Measurements from ENCODE around the gene HORMAD2.
"Not testable (repeated sequence)": the region's sequence is repeated elsewhere in the genome, so short reads cannot be mapped to it uniquely, and the experiment has no call there.

HORMAD2 gene

GRCh38 chr22:30057375-30057774 lies 22.9 kb upstream of the HORMAD2 start:
- no peak for DNase-seq

- not testable (repeated sequence) for DNase-seq
Observed at GRCh38 chr22:30059346-30060020, 20.8 kb upstream of the HORMAD2 start.

- DNase-seq = not testable (repeated sequence)
Observed at GRCh38 chr22:30061094-30061493, 19.2 kb upstream of the HORMAD2 start.

GRCh38 chr22:30062259-30062658 lies 18.0 kb upstream of the HORMAD2 start:
- DNase-seq = no peak

DNA sequence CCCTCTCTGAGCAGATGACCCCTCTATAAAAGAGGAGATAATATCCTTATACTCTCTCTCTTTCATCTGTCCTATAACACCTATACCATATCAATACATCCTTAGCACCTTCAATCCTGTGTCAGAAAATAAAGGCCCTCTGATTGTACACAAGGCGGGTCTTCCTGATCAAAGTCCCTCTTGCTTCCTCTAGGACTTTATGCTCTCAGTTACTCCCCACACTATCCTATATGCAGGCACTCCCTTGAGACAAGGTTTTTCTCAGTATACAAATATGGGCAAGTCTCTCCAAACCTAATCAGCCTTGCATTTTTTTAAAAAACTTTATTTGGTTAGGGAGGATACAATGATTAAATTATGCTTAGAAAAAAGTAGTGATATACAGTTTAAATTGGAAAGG lies 17.3 kb upstream of the HORMAD2 start:
- no peak for DNase-seq

GRCh38 chr22:30064172-30064571 lies 16.1 kb upstream of the HORMAD2 start:
- DNase-seq = no peak

DNA sequence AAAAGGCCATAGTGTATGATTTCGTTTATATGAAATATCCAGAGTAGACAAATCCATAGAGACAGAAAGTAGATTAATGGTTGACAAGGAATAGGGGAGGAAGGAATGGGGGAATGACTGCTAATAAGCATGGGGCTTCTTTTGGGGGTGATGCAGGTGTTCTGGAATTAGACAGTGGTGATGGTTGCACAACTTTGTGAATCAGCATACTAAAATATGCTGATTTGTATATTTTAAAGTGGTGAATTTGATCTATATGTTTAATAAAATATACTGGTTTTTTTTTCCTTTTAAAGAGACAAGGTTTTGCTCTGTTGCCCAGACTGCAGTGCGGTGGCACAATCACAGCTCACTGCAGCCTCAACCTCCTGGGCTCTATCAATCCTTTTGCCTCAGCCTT lies 6.5 kb upstream of the HORMAD2 start:
- no peak for DNase-seq

DNA sequence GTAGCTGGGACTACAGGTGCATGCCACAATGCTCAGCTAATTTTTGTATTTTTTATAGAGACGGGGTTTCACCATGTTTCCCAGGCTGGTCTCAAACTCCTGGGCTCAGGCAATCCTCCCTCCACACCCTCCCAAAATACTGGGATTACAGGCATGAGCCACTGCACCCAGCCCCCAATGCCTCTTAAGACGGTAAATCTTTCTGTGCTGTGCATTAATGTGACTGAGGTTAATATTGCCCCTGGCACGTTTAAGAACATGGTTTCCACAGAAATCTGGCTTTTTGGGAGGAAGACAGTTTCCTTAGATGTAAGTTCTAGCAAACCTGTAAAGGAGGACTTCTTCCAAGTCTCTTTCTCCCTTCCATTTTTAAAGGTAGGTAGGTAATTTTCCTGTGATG lies 6.1 kb upstream of the HORMAD2 start:
- DNase-seq = no peak

- DNase-seq = no peak
Observed at GRCh38 chr22:30074994-30075393, 5.3 kb upstream of the HORMAD2 start.

GRCh38 chr22:30077279-30077880 lies 2.9 kb upstream of the HORMAD2 start:
- no peak for DNase-seq

DNA sequence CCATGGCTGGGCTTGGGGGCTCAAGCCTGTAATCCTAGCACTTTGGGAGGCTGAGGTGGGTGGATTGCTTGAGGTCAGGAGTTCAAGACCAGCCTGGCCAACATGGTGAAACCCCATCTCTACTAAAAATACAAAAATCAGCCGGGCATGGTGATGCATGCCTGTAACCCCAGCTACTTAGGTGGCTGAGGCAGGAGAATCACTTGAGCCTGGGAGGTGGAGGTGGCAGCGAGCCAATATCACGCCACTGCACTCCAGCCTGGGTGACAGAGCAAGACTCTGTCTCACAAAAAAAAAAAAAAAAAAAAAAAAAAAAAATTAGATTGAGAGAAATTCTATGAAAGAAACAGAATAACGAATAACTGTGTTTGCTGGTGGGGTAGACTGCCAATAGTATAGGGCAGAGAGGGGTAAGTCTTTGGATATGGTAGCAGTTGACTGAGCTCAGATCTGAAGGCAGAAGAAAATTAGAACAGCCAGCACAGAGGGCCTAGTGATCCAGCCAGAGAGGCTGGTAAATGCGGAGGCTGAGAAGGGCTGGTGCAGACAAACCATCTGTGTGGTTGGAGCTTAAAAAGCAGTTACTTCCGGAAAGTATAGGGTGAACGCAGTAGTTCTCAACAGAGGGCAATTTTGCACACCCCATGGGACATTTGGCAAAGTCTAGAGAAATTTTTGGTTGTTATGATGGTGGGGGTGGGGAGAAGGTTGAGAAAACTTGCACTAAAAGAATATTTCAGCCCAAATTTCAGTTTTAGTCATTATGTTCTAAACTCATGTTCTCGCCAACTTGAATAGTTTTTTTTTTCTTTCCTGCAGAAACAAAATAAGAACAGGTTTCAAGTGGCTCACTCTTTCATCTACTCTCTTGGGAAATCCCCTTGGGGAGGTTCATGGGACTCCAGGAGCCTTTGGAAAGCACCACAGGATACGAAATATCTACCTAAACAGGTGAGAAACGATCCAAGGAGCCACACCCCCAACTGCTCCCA lies 1.6 kb upstream of the HORMAD2 start:
- no peak for DNase-seq

GRCh38 chr22:30080805-30081204 lies 541 bp downstream of the HORMAD2 start:
- DNase-seq = no peak

DNA sequence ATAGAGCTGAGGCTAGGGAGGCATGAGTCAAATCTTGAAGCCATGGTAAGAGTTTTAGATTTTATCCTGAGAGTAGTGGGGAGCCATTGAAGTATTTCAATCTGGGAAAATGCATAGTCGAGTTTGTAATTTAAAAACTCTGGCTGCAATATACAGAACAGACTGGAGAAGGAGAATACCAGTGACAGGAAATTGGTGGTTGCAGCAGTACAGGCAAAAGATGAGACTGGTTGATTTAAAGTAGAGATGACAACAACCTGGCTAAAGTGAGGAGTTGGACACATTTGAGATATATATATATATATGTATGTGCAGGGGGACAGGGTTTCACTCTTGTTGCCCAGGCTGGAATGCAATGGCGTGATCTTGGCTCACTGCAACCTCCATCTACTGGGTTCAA lies 6.2 kb downstream of the HORMAD2 start:
- DNase-seq = no peak

GRCh38 chr22:30087037-30087436 lies 6.8 kb downstream of the HORMAD2 start:
- not testable (repeated sequence) for DNase-seq

DNA sequence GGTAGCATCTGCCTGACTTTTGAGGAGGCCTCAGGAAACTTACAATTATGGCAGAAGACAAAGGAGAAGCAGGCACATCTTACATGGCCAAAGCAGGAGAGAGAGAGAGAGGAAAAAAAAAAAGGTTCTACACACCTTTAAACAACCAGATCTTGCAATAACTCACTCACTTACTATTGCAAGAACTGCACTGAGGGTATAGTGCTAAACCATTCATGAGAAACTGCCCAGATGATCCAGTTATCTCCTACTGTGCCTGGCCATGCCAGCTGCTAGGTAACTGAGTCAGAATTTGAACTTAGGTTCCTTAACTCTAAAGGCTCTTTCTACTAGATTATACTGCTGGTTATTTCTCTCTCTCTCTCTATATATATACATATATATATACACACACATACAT lies 7.3 kb downstream of the HORMAD2 start:
- no peak for DNase-seq

DNA sequence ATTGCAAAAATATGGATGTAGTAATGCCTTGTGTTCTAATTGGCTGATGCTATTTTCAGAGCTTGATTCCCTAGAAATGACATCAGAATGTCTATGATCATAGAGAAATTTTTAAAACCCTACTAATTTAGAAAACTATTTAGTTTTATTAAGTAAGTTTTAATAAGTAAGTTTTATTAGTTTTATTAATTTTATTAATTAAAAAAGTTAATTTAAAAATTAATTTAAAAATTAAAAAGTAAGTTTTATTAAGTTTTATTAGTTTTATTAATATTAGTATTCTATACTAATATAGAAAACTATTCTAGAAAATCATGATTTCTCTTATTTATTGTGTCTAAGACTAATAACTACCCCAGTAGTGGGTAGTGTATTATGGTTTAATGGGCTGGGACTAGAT lies 8.2 kb downstream of the HORMAD2 start:
- no peak for DNase-seq

DNA sequence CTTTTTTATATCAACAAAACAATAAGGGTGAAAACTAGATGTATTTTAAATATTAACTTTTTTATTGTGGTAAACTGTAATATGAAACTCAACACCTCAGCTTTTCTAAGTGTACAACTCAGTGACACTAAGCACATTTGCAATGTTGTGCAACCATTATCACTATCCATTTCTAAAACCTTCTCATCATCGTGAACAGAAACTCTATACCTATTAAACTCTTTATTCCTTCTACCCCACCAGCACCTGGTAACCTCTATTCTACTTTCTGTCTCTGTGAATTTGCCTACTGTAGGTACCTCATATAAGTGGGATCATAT lies 9.4 kb downstream of the HORMAD2 start:
- DNase-seq = no peak

DNA sequence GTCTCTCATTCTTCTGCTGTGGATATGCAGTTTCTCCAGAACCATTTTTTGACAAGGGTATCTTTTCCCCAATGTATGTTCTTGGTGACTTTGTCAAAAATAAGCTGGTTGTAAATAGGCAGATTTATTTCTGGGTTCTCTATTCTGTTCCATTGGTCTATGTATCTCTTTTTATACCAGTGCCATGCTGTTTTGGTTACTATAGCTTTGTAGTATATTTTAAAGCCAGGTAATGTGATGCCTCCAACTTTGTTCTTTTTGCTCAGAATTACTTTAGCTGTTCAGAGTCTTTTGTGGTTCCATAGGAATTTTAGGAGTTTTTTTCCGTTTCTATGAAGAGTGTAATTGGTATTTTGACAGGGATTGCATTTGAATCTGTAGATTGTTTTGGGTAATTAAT lies 12.4 kb downstream of the HORMAD2 start:
- no peak for DNase-seq

GRCh38 chr22:30094804-30095203 lies 14.5 kb downstream of the HORMAD2 start:
- DNase-seq = no peak

DNA sequence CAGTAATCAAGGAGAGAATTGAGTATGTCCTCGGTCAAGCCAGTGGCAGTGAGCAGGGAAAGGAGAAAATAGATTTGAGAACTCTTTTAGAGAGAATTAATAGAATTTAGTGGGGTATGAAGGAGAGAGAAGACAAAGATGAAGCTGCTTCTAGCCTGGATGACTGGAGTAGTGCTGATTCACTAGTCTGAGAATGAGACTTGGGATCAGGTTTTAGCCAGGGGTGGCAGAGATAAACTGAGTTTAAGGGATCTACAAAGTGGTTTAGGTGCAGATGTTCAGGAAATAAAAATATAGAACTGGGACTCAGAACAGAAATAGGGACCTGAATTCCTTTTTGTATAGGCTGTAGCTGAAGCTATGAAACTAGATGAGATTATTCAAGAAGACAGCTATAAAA lies 17.6 kb downstream of the HORMAD2 start:
- no peak for DNase-seq

GRCh38 chr22:30100770-30101169 lies 20.5 kb downstream of the HORMAD2 start:
- not testable (repeated sequence) for DNase-seq

DNA sequence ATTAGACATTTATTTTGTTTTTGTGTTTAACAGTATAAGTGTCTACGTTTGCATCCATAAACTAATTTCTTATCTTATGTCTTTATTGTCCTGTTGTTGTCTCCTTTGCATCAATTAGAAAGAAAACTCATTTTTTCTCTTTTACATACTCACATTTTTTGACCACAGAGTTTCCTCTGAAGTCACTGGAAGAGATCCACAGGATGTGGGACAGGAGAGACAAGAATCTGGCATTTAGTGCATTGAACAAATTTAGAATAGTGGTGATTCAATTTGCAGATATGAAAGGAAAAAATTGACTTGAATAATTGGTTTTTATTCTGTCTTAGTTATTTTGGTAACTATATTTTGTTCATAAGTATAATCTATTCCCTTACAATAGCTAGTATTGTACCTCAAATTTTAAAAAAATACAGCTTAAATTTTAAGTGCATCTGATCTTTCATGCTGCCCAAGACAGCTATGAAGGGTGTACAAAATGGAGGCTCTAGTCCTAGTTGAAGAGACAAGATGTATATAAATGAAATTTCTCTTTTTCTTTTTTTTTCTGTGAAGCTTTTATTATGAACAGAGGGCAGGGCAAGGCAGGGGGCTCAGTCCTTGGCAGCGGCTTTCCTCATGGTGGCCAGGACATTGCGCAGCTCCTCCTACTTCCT lies 24.4 kb downstream of the HORMAD2 start:
- no peak for DNase-seq

DNA sequence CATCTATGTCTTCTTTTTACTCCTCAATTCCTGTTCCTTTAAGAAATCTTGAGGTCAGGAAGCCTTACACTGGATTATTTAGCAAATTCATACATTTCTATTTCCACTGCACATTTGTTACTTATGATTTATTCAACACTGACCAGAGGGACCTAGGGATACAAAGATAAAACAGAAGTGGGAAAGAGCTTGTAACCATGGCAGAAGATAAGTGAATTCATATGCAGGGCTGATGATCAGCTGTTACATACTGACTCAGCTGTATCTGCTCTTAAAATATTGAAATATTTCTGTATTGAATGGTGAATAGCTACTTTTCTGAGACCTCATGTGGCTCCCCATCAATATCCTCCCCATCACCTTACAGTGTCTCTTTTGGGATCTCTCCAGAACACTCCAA lies 25.2 kb downstream of the HORMAD2 start:
- no peak for DNase-seq

All from right kidney (tissue), 1 donor.